Measurements from ENCODE around the gene FLT4.

The FLT4 gene

DNA sequence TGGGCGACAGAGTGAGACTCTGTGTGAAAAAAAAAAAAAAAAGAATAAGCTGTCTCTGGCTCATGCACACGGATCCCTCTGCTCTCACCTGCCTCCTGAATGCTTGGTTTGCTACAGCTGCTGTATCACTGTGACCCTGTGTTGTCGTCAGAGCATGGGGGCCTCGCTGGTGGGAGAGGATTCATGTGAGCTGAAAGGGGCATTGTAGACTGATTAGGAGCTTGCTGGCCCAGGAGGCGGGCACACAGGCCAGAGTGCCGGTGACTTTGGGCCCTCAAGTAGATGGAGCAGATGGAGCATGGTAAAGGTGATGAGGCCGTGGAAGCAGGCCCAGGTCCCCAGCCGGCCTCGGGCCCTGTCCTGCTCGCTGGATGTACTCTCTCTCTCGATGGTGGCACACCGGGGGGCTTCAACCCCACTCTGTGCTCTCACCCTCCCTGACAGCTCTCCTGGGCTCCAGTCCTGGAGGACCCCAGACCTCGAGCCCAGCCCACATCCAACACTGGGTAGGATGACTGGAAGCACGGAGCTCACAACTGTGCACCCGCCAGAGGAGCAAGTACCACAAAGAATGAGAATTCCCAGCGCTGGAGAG lies 7.1 kb downstream of the FLT4 start:
- no peak for DNase-seq (ENCODE audit: low spot score)

DNA sequence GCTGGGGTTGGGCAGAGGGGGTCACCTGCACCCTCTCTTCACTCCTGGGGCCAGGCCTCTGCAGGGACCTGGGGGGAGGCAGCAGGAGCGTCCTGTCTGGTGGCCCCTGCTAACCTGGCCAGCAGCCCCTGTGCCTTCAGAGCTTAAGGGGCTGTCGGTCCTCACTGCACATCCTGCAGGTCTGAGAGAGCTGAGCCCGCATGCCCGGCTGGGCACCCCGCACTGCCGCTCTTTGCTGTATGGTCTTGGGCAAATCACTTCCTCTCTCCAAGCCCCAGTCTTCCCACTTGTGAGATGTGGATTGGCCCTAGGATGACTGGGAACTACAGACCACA lies 7.9 kb downstream of the FLT4 start:
- DNase-seq (ENCODE audit: low spot score) = no peak

DNA sequence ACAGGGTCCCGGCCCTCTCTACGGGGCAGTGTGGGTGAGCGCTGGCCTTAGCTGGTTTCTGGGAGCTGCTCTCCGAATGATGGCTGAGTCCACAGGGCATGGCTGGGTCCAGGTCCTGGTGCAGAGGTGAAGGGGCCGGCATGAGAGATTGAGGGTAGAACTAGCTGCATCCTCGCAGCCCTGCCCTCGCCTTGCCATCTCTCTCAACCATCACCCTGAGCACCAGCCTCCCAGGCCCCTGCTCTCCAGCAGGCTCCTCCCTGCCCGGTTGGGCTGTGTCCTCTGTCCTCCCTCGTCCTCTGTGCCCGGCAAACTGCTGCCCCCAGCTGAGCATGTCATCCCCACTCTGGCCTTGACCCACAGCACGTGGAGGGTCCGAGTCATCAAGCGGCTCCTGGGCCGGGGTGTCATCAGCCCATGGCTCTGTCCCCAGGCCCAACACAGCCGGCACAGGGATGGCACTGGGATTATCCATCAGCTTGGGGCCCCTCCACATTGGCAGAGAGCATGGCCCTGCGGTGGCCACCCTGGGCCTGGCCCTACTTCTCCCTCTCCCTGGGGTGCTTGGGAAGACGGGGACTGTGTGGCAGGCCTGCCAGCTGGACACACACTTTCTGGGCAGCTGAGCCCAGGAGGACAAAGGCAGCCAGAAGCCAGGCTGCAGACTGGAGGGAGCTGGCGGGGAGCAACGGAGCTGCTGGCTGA lies 8.4 kb downstream of the FLT4 start:
- no peak for DNase-seq (ENCODE audit: low spot score)

DNA sequence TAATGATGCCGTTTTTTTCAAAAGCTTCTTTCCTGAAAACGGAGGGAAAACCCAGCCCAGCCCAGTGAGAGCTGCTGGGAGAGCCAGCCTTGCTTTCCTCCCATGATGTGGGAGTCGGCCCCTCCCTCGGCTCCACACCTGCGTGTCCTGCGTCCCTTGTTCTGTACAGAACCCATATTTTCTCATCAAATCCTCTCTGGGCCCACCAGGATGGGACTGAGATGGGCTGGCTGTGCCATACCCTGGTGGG lies 8.9 kb downstream of the FLT4 start:
- no peak for DNase-seq (ENCODE audit: low spot score)

DNA sequence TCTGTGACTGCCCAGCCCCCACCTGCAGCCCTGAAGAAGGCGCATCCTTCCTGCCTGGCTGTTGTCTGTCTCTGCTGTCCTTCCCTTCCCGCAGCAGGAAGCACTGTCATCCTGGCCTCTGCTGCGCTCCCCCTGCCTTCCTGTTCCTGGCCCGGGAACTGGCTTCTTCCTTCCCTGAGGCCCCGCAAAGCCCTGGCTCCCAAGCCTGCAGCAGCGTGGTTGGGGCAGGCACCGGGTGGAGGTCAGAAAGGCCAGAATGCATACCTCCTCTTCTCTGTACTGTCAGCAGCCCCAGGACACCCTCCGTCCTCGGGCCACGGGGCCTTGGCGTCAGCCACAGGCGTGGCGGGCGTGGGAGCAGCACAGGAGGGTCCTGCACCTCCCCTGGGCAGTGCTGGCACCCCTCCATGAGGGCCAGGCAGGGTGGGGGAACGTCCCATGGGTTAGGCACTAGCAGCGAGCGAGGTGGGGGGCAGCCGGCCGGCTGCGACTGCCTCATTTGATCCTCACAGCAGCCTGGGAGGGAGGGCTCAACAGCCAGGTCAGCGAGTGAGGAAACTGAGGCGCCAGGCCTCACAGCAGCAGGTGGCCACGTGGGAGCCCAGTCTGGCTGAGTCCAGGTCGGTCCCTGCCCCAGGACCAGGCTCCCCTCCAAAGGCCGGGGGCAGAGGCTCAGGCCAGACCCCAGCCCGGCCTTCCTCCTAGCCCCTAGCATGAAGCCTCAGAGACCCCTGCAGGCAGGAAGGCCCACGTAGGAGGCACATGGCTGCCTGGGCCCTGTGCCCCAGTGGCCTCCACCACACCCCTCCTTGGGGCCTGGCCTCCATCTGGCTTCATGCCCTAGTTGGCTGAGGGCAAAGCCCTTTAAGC lies 9.4 kb downstream of the FLT4 start:
- DNase-seq (ENCODE audit: low spot score) = no peak

DNA sequence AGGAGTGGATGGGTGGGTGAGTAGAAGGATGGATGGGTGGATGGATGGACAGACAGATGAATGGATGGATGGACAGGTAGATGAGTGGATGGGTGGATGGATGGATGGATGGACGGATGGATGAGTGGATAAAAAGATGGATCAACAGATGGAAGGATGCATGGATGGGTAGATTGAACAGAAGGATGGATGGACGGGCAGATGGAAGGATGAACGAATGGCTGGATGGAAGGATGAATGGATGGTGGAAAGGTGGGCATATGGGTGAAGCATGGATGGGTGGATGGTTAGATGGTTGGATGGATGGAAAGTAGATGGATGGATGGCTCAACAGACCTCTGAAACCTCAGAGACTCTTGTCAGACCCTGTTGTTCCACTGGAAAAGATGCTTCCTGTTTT lies 10.1 kb downstream of the FLT4 start:
- no peak for DNase-seq (ENCODE audit: low spot score)

DNA sequence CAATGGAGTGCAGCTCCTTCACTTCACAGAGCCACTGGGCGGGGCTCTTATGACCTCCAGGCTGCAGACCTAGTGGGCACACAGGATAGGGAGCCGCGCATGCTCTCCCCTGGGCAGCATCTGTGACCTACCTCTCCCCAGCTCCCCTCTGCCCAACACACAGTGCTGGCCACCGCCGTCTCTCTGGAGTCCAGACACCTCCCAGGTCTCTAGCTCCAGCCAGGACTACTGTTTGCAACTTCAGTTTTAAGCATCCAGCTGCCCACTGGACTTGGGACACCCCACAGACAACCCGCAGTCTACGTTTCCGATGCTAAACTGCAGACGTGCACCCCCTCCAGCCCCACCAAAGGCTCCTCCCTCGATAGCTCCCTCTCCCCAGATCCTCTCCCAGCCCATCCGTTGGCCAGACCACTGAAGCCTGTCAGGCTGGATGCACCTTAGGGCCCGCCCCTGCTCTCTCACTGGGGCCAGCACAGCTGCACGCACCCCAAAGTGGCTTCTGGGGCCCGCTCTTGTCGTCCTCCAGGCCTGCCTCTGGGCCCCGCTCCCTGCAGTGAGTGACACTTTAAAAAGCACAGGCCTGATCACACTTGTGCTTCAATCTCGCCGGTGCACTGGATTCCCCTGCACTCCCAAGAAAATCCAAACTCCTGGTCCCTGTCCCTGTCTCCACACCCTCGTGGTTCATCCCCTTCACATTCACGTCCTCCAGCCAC lies 11.3 kb downstream of the FLT4 start:
- no peak for DNase-seq (ENCODE audit: low spot score)

DNA sequence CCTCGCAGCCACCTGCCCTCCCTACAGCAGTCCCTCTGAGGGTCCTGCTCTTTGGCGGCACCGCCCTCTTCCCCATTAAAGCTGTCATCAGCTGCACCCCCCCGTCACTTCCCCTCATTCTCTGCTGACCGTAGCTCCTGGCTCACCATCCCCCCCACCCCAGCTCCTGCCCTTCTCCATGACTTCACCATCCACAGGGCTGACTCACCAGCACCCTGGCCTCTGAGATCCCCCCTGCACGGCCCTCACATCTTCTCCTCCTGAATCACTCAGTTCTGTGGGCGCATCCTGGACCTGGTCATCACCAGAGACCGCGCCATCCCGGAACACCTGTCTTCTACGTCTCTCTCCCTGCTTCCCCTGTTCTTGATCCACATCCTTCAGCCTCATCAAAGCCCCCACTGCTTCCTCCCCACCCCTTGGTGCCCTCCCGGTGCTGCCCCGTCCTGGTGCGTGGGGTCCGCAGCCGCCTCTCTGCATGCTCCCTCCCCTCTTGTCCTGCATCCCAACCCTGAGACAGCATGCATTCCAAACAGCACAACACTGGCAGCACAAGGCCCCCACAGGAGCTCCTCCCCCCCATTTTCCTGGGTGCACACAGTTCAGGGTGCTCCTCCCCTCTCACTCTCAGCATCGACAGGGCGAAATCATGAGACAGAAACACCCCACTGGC lies 12.9 kb downstream of the FLT4 start:
- DNase-seq (ENCODE audit: low spot score) = no peak

DNA sequence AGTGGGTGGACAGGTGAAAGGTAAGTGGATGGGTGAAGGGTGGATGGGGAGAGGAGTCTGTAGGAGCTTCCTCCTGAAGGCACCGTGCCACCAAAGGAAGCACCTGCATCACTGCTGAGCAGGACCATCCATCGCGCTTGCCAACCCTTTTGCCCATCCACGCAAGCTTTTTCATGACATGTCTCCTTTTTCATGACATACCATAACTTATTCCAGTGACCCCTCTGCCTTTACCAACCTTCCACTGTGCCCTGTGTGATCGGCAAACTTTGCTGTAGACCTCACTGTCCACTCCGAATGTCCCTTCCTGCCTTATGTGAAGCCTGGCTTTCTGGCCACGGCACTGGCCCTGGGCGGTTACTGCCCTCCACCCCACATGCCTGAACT lies 13.4 kb downstream of the FLT4 start:
- DNase-seq (ENCODE audit: low spot score) = no peak

DNA sequence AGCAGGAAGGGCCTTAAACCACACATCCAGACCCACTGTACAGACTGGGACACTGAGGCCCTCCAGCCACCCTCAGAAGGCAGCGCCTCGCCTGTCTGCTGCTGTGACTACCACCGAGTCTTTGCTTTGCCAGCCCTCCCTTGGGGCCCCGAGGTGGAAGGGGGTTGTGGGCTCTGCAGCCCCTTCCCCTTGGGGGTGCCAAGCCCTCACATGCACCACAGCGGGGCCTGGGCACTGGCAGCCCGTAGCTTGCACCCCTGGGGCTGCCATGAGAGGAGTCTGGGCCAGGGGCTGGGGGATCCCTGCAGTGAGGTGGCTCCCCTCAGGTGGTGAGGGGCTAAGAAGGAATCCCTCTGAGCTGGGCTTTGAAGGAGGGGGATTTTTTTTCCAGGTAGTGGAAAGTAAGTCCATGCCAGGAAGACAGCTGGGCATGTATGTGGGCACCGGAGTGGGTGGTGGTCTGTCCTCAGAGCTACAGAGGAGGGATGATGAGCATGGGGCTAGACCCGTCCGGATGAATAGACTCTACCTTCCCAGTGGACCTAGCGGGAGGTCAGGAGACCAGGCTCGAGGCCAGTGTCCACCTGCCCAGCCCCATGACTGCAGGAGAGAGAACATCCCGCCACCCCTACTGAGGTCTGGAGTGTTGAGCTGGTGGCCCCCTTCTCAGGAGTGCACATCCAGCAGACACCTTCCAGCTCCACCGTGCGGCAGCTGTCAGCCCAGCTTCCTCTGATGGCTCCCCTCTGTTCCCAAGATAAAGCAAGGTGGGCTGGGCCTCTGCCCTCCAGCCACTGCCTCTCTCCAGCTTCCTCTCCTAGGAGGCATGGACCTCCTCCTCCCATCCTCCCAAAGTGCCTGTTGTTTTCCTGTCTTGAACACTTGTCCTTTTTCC lies 15.9 kb downstream of the FLT4 start:
- DNase-seq (ENCODE audit: low spot score) = no peak

DNA sequence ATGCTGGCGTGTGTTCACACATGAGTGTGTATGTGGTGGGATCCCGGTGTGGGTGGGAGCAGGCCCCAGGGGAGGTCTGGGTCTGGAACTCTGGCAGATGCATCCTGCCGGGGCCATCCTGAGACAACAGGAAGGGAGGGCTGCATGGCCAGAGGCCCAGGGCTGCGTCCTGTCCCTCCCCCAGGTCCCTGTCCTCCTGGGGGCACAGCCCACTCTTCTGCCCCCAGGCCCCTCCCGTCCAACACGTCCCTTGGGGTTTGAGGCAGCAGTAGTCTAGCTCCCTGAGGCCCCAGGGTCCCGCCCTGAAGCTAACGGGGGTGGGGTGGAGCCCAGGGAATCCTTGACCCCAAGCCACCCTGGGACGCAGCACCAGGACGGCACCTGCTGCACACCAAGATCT lies 16.6 kb downstream of the FLT4 start:
- no peak for DNase-seq (ENCODE audit: low spot score)

DNA sequence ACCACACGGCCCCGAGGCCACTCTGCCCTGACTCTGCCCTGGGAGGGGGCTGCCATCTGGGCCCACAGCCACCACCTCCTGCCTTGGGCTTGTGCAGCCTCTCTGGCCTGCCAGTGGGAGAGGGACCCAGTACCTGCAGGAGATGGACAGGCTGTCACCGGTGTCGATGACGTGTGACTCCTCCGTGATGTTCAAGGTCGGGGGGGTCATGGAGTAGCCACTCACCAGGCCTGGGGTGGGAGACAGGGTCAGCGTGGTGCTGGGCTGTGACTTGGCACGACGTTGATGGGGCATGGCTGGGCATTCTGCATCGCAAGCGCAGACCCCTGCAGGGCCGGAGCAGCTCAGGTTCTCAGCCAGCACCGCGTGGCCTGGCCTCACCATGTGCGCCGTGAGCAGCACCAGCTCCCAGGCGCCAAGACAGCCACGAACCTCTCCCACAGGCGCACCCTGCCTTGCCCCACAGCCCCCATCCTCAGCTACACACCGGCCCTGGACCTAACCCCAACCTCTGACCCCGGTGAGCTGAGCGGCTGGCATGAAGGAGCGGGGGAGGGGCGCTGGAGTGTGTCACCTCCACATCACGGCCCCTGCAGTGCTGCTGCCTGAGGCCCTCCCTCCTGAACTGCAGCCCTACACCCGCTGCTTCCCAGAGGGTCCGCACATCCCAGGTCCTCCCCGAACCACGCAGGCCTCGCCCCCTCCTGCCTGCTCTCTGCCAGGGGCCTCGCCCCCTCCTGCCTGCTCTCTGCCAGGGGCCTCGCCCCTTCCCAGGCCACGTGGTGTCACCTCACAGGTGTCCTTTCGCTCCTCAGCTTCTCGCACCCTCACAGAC lies 17.6 kb downstream of the FLT4 start:
- no peak for DNase-seq (ENCODE audit: low spot score)

DNA sequence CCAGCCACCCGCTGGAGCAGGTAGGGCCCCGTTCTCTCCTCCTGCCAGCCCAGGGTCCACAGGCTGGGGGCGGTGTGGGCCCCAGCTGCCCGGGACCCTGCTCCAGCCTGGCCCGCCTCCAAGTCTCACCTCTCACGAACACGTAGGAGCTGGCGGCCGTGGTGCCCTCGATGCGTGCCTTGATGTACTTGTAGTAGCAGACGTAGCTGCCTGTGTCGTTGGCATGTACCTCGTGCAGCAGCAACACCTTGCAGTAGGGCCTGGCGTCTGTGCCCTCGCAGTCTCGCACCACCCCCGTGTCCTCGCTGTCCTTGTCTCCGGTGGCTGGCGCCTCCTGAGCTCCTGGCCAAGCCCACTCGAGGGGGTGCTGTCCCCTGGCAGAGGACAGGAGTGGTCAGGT lies 19.0 kb downstream of the FLT4 start:
- DNase-seq (ENCODE audit: low spot score) = no peak

DNA sequence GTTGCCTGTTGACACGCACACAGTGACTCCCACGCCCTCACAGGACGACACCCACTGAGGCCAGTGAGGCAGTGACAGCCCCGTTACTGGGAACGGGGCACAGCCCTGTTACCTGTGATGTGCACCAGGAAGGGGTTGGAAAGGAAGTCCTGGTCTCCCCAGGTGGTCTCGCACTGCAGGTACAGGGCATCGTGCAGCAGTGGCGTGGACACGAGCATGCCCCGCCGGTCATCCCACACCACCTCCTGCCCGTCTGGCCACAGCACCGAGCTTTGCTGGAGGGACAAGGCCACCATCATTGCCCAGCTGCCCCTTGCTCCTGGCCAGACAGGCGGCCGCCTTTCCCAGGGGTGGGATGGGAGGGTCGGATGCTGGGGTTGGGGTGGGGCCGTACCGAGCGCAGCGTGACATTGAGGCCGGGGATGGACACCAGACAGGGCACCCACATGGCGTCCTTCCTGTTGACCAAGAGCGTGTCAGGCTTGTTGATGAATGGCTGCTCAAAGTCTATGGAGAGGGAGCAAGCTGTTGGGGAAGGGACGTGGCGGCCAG lies 19.5 kb downstream of the FLT4 start:
- DNase-seq (ENCODE audit: low spot score) = no peak

DNA sequence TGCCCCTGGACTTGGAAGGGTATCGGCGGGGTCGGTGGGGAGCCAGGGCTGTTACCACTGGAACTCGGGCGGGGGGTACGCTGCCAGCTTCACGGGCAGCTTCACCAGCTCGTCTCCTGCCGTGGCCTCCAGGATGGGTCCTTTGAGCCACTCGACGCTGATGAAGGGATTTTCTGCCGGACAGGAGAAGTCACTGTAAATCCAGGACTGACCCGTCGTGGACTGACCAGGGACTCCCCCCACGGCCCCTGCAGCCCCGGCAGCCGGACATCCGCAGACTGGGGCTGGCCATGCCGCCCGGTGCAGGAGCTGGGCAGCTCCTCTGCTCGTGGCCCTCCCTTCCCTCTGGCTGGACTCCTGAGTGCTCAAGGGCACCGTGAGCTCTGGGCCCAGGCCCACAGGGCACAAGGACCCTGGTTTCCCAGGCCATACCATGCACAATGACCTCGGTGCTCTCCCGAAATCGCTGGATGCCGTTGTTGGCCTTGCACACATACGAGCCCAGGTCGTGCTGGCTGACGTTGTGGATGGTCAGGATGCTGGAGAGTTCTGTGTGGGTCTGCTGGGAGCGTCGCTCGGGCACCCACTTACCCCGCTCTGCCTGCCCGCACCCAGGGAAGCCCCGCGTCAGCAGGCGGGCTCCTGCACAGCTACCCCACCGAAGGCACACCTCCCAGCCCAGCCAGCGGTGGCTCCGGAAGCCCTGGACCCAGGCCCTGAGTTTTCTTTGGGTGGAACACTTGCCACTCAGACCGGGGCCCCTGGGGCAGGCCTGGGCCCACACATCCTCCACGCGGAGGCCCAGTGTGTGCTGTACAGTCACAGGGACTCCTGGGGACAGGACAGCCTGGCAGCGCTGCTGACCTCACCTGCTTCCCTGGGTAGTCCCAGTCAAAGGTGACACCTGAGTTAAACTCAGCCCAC lies 20.3 kb downstream of the FLT4 start:
- no peak for DNase-seq (ENCODE audit: low spot score)

DNA sequence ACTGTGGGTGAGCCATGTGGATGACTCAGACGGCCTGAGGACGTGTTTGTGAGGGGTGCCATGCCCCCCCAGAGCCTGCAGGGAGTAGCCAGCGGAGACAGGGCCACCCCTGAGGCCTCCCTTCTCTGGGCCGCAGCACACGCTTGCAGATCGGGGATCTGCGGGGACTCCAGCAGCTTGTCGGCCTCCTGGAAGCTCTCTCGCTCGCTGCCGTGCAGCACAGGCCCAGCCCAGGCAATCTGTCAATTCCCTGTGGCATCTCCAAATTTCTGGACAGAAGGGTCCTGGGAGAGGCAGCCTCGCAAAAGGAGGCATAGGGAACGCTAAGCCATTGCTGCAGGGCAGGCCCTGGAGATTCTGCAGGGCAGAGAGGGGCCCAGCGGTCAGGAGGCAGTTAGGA lies 21.2 kb downstream of the FLT4 start:
- no peak for DNase-seq (ENCODE audit: low spot score)

DNA sequence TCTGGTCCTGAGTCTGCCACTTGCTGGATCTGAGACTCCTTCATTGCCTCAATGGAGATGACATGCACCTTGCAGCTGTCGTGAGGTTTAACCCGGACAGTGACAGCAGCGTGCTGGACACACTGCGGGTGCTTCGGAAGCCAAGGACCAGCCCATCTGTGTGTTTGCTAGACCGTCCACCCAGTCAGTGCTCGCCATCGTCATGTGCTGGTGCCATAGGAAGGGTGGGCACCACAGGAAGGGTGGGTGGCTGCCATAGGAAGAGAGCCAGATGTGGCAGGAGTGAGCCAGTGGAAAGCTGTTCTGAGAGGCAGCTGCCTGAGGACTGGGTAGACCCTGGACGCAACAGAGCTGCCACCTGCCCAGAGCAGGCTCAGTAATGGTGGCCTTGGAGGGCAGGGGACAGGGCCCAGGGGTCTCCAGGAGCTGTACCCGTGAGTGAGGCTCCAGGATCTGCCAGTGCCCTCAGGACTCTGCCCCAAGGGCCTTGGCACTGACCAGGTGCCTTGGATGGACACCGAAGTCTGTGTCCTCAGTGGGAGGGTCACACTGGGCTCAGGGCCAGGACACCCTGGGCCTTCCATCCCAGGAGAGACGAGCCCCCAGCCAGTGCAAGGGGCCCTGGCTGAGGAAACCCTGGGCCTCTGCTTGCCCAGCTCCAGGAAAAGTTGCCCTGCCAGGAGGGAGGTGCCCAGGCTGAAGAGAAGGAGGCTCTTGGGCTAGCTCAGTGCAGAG lies 21.8 kb downstream of the FLT4 start:
- no peak for DNase-seq (ENCODE audit: low spot score)

DNA sequence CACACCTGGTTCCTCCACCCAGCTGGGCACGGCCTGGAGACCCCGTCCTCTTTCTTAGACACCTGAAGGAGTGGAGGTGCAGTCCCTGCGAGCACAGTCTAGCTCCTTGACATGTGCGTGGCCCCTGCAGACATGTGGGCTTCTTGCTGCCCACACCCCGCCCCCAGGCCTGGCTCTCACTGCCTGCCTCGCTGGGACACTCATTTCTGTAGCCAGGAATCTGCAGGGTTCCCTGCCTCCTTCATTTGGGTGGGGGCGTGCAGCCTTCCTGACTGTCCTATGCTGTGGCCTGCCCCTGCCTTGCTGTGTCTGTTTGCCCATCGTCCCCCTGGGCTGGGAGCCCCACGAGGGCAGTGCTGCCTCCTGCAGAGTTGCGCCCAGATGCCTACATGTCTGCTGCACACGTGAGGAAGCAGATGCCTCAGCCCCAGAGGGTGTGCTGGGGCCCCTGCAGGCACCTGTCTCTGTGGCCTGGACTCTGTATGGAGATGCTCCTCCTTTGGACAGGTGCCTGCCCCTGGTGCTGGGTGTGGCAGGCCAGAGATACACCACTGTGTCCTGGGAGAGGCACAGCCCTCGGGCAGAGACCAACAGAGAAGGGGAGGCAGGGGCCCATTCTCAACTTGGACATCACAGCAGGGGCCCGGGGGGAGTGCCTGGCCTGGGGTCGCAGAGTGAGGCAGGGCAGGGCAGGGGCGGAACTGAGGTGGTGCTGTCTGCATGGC lies 22.6 kb downstream of the FLT4 start:
- no peak for DNase-seq (ENCODE audit: low spot score)
